SU-DHL-6 (cell line): ENCODE measurements around the gene TSPAN12.

Source experiments
- H2AFZ ChIP-seq: fragments of 200-600 bp; sonication (generic); 2 replicates; pipeline ENCODE4 v1.6.1; 2014; ENCODE audit warnings: low read depth, mild to moderate bottlenecking, moderate library complexity, mixed read lengths, antibody characterized with exemption, low read length; ENCODE audit not compliant: severe bottlenecking
- H3F3A ChIP-seq: fragments of 200-600 bp; shearing (Covaris generic); 2 replicates; pipeline ENCODE4 v1.6.0; 2016; ENCODE audit warnings: antibody characterized with exemption, mild to moderate bottlenecking; ENCODE audit not compliant: insufficient read depth
- H3K27ac ChIP-seq: fragments of 200-600 bp; sonication (generic); 2 replicates; pipeline ENCODE4 v1.5.1; 2016; ENCODE audit warnings: low read depth, mild to moderate bottlenecking, low read length, moderate library complexity, mixed read lengths
- H3K27me3 ChIP-seq: fragments of 200-600 bp; sonication (generic), shearing (Covaris generic); 2 replicates; pipeline ENCODE4 v1.6.0; 2014; ENCODE audit warnings: mild to moderate bottlenecking, low read length
- H3K36me3 ChIP-seq: fragments of 200-600 bp; sonication (generic); 2 replicates; pipeline ENCODE4 v1.6.1; 2014; ENCODE audit warnings: mild to moderate bottlenecking, low read length, mixed read lengths
- H3K4me2 ChIP-seq: fragments of 300-600, 200-600 bp; shearing (Covaris generic), sonication (generic); 2 replicates; pipeline ENCODE4 v1.6.0; 2014; ENCODE audit warnings: low read length, low read depth, mild to moderate bottlenecking; ENCODE audit not compliant: poor library complexity, severe bottlenecking
- H3K4me3 ChIP-seq: fragments of 200-600 bp; sonication (generic); 2 replicates; pipeline ENCODE4 v1.5.1; 2014; ENCODE audit warnings: antibody characterized with exemption, low read length, mild to moderate bottlenecking, mixed read lengths; ENCODE audit not compliant: insufficient read depth, poor library complexity, severe bottlenecking
- H3K79me2 ChIP-seq: fragments of 200-600 bp; sonication (generic); 2 replicates; pipeline ENCODE4 v1.6.1; 2014; ENCODE audit warnings: mild to moderate bottlenecking, low read length, moderate library complexity; ENCODE audit not compliant: insufficient read depth
- H3K9ac ChIP-seq: fragments of 200-600 bp; sonication (generic); 2 replicates; pipeline ENCODE4 v1.7.0; 2014; ENCODE audit warnings: mild to moderate bottlenecking, low read length
- H3K9me2 ChIP-seq: fragments of 200-600 bp; sonication (generic); replicated peaks from 2 replicates; pipeline ENCODE4 v1.6.1; 2014; ENCODE audit warnings: low read length; ENCODE audit not compliant: insufficient read depth
- H3K9me3 ChIP-seq: fragments of 200-600 bp; sonication (generic); 2 replicates; pipeline ENCODE4 v1.6.1; 2014; ENCODE audit warnings: low read length, mixed read lengths; ENCODE audit not compliant: insufficient read depth
- H4K20me1 ChIP-seq: fragments of 200-600 bp; sonication (generic); 2 replicates; pipeline ENCODE4 v1.6.1; 2014; ENCODE audit warnings: low read depth, mild to moderate bottlenecking, antibody characterized with exemption, low read length, moderate library complexity, mixed read lengths
- CTCF ChIP-seq: fragments of 200-600 bp; sonication (generic); IDR thresholded peaks from one replicate; pipeline ENCODE4 v1.5.1; 2017; ENCODE audit warnings: antibody characterized with exemption, mild to moderate bottlenecking, low read length, moderate library complexity; ENCODE audit not compliant: insufficient read depth, poor library complexity, severe bottlenecking
- EZH2phosphoT487 ChIP-seq: fragments of 200-600 bp; sonication (generic), shearing (Covaris generic); conservative IDR thresholded peaks from 2 replicates; pipeline ENCODE4 v1.6.1; 2018; ENCODE audit warnings: mild to moderate bottlenecking, antibody characterized with exemption, low read length, moderate library complexity, mixed read lengths

TSPAN12 gene

GRCh38 chr7:120827371-120828118 is 30.4 kb downstream of the TSPAN12 start:
- Histone ChIP-seq H3K9ac (no peak overlapping the region), H2AFZ (no peak overlapping the region), H3K4me2 (no peak overlapping the region), H3K4me3 (no peak overlapping the region), H3F3A (no peaks in the 10 kb centered on the region), H3K9me3 (no peaks in the 10 kb centered on the region), H3K79me2 (no peaks in the 10 kb centered on the region), H3K9me2 (no peaks in the 10 kb centered on the region), H4K20me1 (no peaks in the 10 kb centered on the region), H3K36me3 (no peaks in the 10 kb centered on the region), H3K27me3 (no peaks in the 10 kb centered on the region), H3K27ac (no peak overlapping the region)
- no peak for TF ChIP-seq CTCF
- no peak for TF ChIP-seq EZH2phosphoT487

- no peaks in the 10 kb centered on the region for H4K20me1 ChIP-seq
- H3K27ac ChIP-seq = no peak overlapping the region
- no peak overlapping the region for H2AFZ ChIP-seq
- H3K27me3 ChIP-seq = no peaks in the 10 kb centered on the region
- no peak for TF ChIP-seq CTCF
- TF ChIP-seq EZH2phosphoT487 = no peak
- no peaks in the 10 kb centered on the region for H3F3A ChIP-seq
- no peak overlapping the region for H3K9ac ChIP-seq
- no peaks in the 10 kb centered on the region for H3K79me2 ChIP-seq
- no peak overlapping the region for H3K4me3 ChIP-seq
- no peak overlapping the region for H3K4me2 ChIP-seq
- H3K9me3 ChIP-seq = no peaks in the 10 kb centered on the region
- H3K36me3 ChIP-seq = no peaks in the 10 kb centered on the region
- no peaks in the 10 kb centered on the region for H3K9me2 ChIP-seq
Measured at GRCh38 chr7:120825576-120825975, 32.4 kb downstream of the TSPAN12 start.

GRCh38 chr7:120825152-120825551 is 32.8 kb downstream of the TSPAN12 start:
- no peak overlapping the region for H3K4me3 ChIP-seq
- H3K9ac ChIP-seq = no peak overlapping the region
- TF ChIP-seq EZH2phosphoT487 (no peak), CTCF (no peak)

More at GRCh38 chr7:120825152-120825551, 32.8 kb downstream of the TSPAN12 start:
- Histone ChIP-seq H3K9me3 (no peaks in the 10 kb centered on the region), H3K27ac (no peak overlapping the region), H3F3A (no peaks in the 10 kb centered on the region), H3K9me2 (no peaks in the 10 kb centered on the region), H3K27me3 (no peaks in the 10 kb centered on the region), H3K36me3 (no peaks in the 10 kb centered on the region), H3K79me2 (no peaks in the 10 kb centered on the region), H2AFZ (no peak overlapping the region), H3K4me2 (no peak overlapping the region), H4K20me1 (no peaks in the 10 kb centered on the region)
